ENCODE results near the gene LAPTM4A.
"Not testable (repeated sequence)": the region's sequence is repeated elsewhere in the genome, so short reads cannot be mapped to it uniquely, and the experiment has no call there.

LAPTM4A gene

GRCh38 chr2:20051532-20052228, at the start of gene LAPTM4A:
Gene LAPTM4A, minus strand, starts transcription at chr2:20051628. Its CDS starts 108 bp downstream, at chr2:20051520.
- DNase-seq = peak; percentile 63

GRCh38 chr2:20100711-20101110, 49.3 kb upstream of the LAPTM4A start:
- DNase-seq = no peak

- DNase-seq = no peak
Measured at GRCh38 chr2:20099780-20100179, 48.4 kb upstream of the LAPTM4A start.

DNA sequence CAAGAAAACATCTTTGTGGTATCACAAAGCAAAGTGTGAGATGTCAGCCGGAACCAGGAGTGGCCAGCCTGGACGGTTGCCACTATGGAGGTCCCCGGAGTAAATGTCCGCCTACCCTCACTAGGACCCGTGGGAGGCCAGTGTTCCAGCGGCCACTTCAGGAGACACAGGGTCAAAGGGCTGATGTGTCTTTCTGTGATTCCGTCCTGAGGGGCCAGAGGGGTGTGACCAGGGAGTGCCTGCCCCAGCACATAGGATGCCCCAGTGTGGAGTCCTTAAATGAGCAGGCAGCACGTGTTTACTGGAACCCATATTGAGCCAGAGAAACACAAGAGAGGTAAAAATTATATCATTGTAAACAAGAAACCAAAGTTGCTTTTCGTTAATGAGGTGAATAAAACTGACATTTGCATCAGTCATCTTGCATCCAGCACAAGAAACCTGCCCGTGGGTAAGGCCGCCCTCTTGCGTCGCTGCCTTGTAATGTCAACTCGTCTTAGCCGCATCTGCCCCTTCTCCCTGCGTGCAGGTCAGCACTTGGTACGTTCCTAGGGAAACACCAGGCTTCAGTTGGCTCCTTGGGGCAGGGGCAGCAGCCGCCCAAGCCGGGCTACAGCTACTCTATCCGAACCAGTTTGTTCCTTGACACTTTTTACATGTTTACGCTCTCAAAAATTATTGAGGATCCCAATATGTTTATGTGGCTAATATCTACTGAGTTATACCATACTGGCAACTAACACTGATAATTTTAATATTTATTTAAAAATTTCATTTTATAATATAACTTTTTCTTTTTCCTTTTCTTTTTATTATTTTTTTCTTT, 46.7 kb upstream of the LAPTM4A start:
- peak; percentile 68 for DNase-seq

- DNase-seq = no peak
Measured at GRCh38 chr2:20095469-20095868, 44.0 kb upstream of the LAPTM4A start.

GRCh38 chr2:20094955-20095354, 43.5 kb upstream of the LAPTM4A start:
- DNase-seq = no peak

GRCh38 chr2:20094142-20094755, 42.8 kb upstream of the LAPTM4A start:
- no peak for DNase-seq

DNA sequence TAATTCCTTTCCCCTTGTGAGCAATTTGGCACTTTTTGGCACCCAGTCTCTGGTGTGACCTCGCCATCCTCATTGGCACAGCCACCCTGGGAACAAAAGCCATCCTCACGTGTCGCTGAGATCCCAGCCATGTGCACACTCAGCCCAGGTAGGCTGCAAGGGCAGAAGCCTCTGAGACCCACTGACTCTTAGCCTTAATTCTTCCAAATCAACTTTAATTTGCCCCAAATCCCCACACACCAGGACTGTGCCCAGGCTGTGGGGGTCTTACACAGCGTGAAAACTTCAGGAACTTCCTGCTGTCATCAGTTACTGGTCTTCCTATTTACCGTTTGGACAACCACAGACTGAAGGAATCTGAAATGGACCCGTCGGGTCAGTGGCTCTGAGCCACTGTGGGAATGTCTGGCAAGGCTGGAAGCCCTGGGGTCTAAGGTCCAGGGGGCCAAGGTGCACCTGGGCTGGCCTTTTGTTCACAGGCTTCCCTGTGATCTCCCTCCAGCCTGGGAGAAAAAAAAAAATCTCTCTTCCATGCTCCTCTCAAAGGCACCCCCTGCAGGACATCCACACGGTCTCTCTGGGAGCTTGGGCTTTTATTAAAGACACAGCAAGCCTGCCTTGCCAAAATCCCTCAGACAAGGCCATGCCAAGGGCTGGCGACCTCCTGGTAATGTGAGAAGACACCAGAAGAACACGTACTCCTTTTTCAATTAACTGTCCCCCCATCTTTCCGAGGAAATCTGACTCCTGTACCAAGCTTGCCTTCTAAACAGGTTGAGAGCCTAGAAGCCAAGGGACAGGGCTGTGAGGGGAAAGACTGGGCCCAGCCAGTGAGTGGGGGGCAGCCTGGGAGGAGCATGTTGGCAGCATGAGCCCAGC, 42.1 kb upstream of the LAPTM4A start:
- DNase-seq = peak; percentile 52

DNA sequence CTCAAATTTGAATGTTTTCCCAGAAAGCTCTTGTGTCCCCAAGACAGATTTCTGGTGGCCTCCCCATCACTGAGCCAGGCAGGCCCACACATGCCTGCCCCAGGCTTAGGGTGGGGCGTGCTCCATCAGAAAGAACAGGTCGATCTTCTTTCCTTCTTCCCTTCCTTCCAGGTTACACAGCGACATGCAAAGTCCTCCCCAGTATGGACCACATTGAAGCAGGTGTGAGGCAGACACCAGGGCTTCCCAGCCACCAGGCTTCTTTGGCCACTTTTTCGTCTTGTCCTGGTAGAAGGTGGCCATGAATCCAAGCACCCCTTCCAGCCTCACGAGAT, 41.4 kb upstream of the LAPTM4A start:
- DNase-seq = no peak

DNA sequence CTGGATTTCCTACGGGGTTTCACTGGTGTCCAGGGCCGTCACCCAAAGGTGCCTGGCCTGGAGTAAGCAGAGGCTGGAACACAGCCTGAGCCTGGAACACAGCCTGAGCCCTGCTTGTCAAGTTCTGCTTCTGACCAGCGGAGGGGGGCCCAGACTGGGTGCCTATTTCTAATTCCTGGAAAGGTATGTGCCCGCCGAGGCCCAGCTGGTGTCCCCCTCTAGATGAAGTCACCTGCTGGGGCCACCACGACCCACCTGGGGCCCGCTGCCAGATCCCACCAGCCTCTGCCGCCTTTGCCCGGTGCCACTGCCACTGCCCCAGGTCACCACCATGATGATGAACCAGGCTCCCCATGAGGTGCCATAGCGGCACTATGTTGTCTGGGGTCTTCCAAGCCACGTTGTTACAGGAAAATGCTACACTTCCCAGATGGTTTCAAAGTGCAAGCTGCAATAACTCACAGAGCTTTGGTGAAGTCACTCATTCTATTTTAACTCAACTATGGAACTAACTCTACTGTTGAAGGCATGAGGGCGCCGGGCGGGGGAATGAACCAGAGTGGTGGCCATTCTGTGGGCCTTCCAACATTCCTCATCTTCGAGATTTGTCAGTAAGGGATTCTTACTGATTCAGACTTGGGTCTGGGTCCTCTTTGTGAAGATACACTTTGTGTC, 40.9 kb upstream of the LAPTM4A start:
- DNase-seq = no peak

GRCh38 chr2:20091305-20091991, 40.0 kb upstream of the LAPTM4A start:
- no peak for DNase-seq

GRCh38 chr2:20089715-20090464, 38.5 kb upstream of the LAPTM4A start:
- no peak for DNase-seq

DNA sequence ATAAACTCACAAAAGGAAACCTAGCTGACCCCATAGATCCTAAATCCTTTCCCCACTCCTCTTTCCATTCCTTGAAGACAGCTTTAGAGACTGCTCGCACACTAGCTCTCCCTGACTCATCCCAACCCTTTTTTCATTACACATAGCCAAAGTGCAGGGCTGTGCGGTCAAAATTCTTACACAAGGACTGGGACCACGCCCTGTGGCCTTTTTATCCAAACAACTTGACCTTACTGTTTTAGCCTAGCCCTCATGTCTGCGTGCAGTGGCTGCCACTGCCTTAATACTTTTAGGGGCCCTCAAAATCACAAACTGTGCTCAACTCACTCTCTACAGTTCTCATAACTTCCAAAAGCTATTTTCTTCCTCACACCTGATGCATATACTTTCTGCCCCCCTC, 34.5 kb upstream of the LAPTM4A start:
- DNase-seq = not testable (repeated sequence)

DNA sequence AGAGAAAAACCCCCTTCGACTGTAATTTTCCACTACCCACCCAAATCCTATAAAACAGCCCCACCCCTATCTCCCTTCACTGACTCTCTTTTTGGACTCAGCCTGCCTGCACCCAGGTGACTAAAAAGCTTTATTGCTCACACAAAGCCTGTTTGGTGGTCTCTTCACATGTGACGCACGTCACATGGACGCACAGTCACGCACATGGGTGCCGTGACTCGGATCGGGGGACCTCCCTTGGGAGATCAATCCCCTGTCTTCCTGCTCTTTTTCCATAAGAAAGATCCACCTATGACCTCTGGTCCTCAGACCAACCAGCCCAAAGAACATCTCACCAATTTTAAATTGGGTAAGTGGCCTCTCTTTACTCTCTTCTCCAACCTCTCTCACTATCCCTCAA, 31.4 kb upstream of the LAPTM4A start:
- DNase-seq = not testable (repeated sequence)

DNA sequence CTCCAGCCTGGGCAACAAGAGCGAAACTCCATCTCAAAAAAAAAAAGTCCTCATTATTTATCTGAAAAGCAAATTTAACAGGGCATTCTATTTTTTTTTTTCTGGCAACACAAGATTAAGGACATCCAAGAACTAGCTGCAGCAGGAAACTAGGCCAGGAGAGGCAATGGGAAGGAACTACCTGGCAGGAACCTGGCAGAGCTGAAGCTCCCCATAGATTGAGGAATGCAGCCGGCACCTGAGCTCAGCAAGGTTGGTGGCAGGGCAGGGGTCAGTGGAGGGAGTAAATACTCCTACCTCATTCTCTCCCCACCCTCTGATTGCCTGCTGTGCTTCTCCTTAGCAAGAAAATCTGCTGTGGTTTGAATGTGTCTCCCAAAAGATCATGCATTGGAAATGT, 30.4 kb upstream of the LAPTM4A start:
- no peak for DNase-seq

DNA sequence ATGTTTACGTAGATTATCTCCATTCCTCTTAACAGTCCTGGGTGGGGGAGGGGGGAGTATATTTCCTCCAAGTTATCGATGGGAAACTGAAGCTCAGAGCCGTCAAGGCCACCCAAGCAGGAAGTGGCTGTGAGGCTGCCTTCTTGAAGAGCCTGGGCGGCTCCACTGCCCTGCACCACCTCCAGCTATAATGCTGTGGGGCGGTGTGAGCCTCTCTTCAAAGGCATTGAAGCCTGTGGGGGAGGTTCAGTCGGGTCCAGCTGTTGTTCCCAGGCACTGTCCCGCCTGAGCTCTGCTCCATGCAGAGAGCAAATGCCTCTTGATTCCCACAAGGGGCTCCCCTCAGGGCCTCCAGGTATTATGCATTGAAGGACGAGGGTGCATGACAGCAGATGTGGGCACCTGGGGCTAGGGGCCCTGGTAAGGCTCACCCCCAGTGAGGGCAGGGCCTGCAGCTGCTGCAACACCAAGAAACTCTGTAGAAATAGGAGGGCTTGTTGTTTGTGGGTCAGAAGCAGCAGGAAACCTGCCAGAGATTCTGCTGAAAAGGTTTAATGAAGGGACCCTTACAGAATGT, 29.5 kb upstream of the LAPTM4A start:
- no peak for DNase-seq

- DNase-seq = no peak
Measured at GRCh38 chr2:20080428-20080827, 29.0 kb upstream of the LAPTM4A start.

- no peak for DNase-seq
Measured at GRCh38 chr2:20079546-20080115, 28.2 kb upstream of the LAPTM4A start.

DNA sequence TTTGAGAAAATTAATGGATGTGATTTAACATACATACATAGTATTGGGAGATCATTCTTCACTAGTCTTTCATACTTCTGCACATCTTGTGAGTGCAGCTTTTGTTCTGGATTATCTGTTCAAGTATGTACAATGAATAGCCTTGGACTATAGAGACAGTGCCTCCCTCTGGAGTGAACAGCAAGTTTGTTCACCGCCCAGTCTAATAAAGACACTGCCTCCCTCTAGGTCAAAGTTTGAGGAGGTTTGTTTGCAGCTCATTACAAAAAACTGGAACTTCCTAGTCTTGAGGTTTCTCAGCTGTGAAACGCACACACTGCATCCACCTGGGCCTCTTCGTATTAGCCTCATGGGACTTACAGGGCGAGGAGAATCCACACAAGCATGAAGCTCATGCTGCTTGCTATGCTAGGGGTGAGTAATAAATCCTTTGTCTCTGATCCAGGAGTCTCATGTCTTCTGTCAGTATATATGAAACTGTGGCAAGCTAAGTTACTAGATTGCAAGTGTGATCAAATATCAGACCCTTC, 26.0 kb upstream of the LAPTM4A start:
- DNase-seq = no peak

GRCh38 chr2:20076757-20077156, 25.3 kb upstream of the LAPTM4A start:
- no peak for DNase-seq
